ENCODE results near the gene ZBTB25.
A peak's percentile ranks its signal among the peaks of the same experiment; 100 is the strongest.

Gene ZBTB25, protein sequence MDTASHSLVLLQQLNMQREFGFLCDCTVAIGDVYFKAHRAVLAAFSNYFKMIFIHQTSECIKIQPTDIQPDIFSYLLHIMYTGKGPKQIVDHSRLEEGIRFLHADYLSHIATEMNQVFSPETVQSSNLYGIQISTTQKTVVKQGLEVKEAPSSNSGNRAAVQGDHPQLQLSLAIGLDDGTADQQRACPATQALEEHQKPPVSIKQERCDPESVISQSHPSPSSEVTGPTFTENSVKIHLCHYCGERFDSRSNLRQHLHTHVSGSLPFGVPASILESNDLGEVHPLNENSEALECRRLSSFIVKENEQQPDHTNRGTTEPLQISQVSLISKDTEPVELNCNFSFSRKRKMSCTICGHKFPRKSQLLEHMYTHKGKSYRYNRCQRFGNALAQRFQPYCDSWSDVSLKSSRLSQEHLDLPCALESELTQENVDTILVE

DNA sequence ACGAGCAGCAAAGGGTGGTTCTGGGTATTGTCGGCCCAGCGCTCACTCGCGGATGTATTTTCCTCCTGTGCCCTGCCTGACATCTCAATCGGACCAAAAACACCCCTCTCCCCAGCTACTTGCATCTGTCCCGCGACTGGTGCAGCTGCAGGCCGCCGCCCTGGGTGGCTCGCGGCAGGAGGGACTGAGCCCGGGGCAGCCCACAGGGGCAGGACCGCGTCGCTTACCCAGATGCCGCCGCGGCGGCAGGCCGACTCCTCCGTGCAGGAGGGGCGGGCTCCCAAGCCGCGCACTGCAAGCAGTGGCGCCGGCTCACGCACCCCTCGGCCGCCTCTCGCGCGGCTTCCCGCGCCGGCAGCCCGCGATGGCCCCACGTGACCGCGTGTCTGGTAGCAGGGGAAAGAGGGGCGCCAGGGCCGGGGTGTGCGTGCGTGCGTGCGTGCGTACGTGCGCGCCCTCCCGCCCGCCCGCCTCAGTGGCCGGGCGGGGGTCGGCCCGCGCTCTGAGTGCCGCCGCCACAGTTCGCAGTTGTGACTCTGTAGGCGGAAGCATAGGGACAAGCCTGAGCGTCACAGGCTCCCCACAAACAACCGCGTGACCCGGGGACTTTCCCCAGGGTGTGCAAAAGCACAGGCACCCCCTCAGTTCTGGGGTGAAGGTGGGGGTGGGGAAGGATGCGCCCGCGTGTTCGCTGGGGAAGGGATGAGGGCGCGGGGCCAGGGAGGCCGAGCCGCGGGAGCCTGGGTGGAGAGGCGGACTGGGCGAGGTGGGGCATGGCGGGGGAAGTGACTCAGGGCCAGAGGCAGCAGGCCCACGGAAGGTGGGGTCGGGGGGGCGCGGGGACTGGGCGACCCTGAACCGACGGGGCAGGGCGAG is at the start of gene ZBTB25:
Gene ZBTB25, minus strand, starts transcription at position 405 of the 876 bp plus-strand sequence. CDS start 13,305 bp downstream, outside the sequence.
- H3K4me1 ChIP-seq, result peaks cover 26% of the 10 kb centered on the region
- H3K4me3 ChIP-seq (ENCODE audit: low read depth, low read length), result peak within 1 kb of the TSS; percentile 89
- no peaks in the 10 kb centered on the region for H3K27me3 ChIP-seq (ENCODE audit: control insufficient read depth, insufficient read depth, low read length)
- peak within 1 kb of the TSS; percentile 93 for H3K4me2 ChIP-seq (ENCODE audit: low read length)
- peak within 1 kb of the TSS; percentile 84 for H3K9ac ChIP-seq
- H2AFZ ChIP-seq, result peak within 1 kb of the TSS; percentile 99
- no peaks in the 10 kb centered on the region for H3K9me3 ChIP-seq (ENCODE audit: control insufficient read depth, low read length)
- peak within 1 kb of the TSS; percentile 97 for H3K27ac ChIP-seq
- H3K79me2 ChIP-seq, result peaks cover 28% of the 10 kb centered on the region
- TF ChIP-seq, protein P1, sequence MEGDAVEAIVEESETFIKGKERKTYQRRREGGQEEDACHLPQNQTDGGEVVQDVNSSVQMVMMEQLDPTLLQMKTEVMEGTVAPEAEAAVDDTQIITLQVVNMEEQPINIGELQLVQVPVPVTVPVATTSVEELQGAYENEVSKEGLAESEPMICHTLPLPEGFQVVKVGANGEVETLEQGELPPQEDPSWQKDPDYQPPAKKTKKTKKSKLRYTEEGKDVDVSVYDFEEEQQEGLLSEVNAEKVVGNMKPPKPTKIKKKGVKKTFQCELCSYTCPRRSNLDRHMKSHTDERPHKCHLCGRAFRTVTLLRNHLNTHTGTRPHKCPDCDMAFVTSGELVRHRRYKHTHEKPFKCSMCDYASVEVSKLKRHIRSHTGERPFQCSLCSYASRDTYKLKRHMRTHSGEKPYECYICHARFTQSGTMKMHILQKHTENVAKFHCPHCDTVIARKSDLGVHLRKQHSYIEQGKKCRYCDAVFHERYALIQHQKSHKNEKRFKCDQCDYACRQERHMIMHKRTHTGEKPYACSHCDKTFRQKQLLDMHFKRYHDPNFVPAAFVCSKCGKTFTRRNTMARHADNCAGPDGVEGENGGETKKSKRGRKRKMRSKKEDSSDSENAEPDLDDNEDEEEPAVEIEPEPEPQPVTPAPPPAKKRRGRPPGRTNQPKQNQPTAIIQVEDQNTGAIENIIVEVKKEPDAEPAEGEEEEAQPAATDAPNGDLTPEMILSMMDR (IDR thresholded peaks at IDR 0.05), result no peak
- H3K36me3 ChIP-seq (ENCODE audit: control insufficient read depth, insufficient read depth, low read length), result no peaks in the 10 kb centered on the region

DNA sequence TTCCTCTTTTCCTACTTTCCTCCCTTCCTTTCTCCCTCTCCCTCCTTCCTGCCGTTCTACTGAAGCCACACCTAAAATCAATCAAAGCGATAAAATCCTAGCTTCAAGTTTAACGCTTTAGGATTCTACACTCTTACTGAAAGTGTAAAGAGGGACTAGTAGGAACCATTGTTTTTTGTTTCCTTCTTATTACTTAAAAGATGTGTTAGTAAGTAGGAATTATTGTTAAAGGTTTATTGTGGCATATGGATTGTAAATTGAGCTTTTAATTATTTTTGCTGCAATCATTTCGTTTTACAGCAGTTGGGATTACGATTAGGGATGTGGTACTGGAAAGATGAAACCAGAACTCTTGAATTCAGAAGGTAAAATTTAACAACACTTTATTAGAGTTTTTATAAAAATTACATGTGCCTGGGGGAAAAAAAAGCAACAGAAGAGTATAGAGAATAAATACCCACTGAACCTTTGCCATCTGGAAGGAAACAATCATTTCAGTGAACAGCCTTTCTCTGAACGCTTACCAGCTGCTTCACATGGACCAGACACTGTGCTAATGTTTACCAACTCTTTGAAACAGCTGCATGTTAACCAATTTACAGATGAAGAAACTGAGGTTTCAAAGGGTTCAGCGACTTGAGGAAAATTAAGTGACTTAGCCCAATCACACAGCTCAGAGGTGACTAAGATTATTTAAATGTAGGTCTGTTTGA is 47.1 kb upstream of the ZBTB25 start:
- Histone ChIP-seq H3K27ac (no peak overlapping the region), H3K4me3 (ENCODE audit: low read depth, low read length) (no peak overlapping the region), H3K9me3 (ENCODE audit: control insufficient read depth, low read length) (no peaks in the 10 kb centered on the region), H3K79me2 (no peaks in the 10 kb centered on the region), H3K27me3 (ENCODE audit: control insufficient read depth, insufficient read depth, low read length) (no peaks in the 10 kb centered on the region), H3K9ac (no peak overlapping the region), H3K4me2 (ENCODE audit: low read length) (no peak overlapping the region), H2AFZ (peak overlapping the region; percentile 89), H3K4me1 (peaks cover 3% of the 10 kb centered on the region), H3K36me3 (ENCODE audit: control insufficient read depth, insufficient read depth, low read length) (no peaks in the 10 kb centered on the region)
- TF ChIP-seq, protein P1 (IDR thresholded peaks at IDR 0.05), result no peak

DNA sequence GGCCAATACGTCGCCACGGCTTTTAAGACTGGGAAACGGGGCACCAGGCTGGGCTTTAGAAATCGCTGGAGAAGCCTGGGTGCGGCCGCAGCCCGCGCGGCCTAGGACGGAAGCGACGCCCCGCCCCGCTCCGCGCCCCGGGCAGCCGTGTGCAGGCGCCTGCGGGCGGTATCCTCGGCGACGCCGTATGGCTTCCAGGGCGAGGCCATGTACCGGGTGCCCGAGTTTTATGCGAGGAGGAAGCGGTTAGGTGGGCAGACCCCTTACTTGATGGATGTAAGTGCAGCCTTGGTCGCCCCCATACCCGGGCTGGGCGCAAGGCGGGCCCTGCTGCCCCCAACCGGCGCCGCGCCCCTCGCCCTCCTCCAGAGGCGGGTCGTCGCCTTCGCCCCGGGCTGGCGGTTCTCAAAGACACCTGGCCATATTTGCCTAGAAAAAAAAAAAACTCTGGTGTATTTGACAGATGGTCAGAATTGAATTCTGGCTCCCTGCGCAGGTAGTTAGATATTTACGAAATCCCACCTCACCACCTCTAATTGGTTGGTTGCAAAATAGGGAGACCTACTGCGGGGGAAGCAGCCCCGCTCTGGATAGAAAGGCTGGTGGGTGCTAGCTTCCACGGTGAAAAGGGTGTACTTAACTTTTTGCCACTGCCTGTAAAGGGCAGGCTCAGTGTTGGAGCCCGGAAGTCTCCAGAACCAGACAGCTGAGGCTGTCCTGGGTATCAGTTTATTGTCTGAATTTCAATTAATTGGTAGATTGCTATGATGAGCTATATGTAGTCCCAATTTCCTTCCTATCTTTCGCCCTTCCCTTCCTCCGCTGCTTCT is 46.4 kb upstream of the ZBTB25 start, which contains the start of gene PPP1R36:
Gene PPP1R36, plus strand, starts transcription at position 171 of the 830 bp plus-strand sequence. Its CDS starts 37 bp downstream, at position 208.
- Histone ChIP-seq H3K9ac (no peak within 1 kb of the TSS), H3K27me3 (ENCODE audit: control insufficient read depth, insufficient read depth, low read length) (no peaks in the 10 kb centered on the region), H3K9me3 (ENCODE audit: control insufficient read depth, low read length) (no peaks in the 10 kb centered on the region), H3K79me2 (no peaks in the 10 kb centered on the region), H3K27ac (no peak within 1 kb of the TSS), H3K36me3 (ENCODE audit: control insufficient read depth, insufficient read depth, low read length) (no peaks in the 10 kb centered on the region), H3K4me1 (peaks cover 3% of the 10 kb centered on the region), H3K4me3 (ENCODE audit: low read depth, low read length) (no peak within 1 kb of the TSS), H2AFZ (peak within 1 kb of the TSS; percentile 89), H3K4me2 (ENCODE audit: low read length) (no peak within 1 kb of the TSS)
- TF ChIP-seq, protein P1 (IDR thresholded peaks at IDR 0.05), result no peak

DNA sequence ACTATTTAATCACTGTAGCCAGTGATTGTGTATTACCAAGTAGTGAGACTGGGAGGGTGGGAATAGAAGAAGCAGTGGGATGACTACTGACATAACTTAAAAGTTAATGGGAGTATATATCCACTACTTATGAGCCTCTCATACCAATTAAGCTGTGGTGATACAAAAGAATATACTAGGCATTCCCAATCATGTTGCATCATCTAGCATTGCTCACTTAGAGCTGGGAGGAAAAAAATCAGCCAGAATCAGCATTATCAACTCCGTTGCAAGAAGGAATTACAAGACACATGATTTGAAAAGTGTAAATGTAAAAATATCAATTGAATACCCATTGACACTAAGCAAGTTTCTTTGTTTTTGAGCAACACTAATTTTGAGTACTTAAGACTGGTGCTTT is 45.4 kb upstream of the ZBTB25 start:
- Histone ChIP-seq H3K27ac (no peak overlapping the region), H3K27me3 (ENCODE audit: control insufficient read depth, insufficient read depth, low read length) (no peaks in the 10 kb centered on the region), H3K9me3 (ENCODE audit: control insufficient read depth, low read length) (no peaks in the 10 kb centered on the region), H3K36me3 (ENCODE audit: control insufficient read depth, insufficient read depth, low read length) (no peaks in the 10 kb centered on the region), H3K4me2 (ENCODE audit: low read length) (no peak overlapping the region), H3K9ac (no peak overlapping the region), H2AFZ (no peak overlapping the region), H3K4me3 (ENCODE audit: low read depth, low read length) (no peak overlapping the region), H3K79me2 (no peaks in the 10 kb centered on the region), H3K4me1 (peaks cover 3% of the 10 kb centered on the region)
- TF ChIP-seq, protein P1 (IDR thresholded peaks at IDR 0.05), result no peak

Measured in parathyroid adenoma (tissue), 2 donors.